GM12801 (cell line): ENCODE measurements around the gene PTGER3.

Source experiments
- CTCF ChIP-seq: IDR thresholded peaks from one replicate; pipeline ENCODE4 v1.5.1; 2011; ENCODE audit warnings: control low read depth; ENCODE audit not compliant: insufficient read length; ENCODE audit errors: extremely low read depth

Gene PTGER3

DNA sequence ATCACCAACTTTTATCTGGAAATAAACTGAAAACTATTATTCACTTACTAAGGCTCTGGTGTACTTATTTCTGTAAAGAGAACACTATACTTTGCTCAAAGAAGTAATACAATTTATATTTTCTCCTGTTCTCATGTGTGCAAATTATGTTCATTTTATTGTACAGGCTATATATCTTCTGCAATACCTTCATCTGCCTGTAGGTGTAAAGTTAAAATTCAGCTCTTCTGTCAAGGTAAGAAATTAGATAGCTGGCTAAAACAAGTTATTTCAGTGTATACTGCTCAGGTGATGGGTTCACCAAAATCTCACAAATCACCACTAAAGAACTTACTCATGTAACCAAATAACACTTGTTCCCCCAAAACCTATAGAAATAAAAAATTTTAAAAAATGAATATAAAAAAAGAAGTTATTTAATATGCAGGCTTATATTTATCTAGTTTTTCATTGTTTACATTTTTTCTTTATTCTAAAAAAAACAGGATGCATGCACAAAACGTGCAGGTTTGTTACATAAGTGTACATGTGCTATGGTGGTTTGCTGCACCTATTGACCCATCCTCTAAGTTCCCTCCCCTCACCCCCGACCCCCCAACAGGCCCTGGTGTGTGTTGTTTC, 81.5 kb downstream of the PTGER3 start:
- no peak for TF ChIP-seq CTCF

GRCh38 chr1:70963374-70963773, 84.2 kb downstream of the PTGER3 start:
- TF ChIP-seq CTCF = no peak

GRCh38 chr1:70961374-70961975, 86.1 kb downstream of the PTGER3 start:
- no peak for TF ChIP-seq CTCF

DNA sequence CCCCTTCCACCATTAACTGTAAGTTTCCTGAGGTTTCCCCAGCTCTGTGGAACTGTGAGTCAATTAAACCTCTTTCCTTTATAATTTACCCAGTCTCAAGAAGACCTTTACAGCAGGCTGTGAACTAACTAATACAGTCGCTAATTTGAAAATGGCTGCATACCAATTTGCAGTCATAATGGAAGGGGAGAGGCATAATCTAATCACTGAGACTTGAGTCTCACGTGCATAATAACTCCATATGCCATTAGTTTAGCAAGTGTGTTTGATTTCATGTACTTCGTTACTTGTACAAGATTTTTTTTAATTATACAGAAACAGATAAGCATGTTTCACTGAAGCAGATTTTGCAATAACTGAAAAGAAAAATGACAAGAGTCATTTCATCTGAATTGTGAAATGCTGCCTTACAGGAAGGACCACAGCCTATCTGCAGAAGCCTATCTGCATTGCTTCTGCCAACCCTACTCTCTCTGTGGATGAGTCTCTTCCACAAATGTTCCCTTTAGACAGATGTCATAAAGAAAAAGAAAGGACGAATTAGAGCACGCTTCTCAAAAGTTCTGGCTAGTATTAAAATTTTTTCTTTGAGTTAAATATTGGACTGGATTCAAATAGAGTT, 99.1 kb downstream of the PTGER3 start:
- TF ChIP-seq CTCF = no peak

- TF ChIP-seq CTCF = no peak
Measured at GRCh38 chr1:70947835-70948234, 99.8 kb downstream of the PTGER3 start.

GRCh38 chr1:70945676-70946075, 101.9 kb downstream of the PTGER3 start:
- no peak for TF ChIP-seq CTCF

GRCh38 chr1:70945251-70945650, 102.4 kb downstream of the PTGER3 start:
- TF ChIP-seq CTCF = no peak
